GM23338 (cell line): ENCODE measurements around the gene AGAP1. TPM values are rescaled to one million over a fixed set of nuclear protein-coding genes. Genes with fewer than 3 reads are reported as not detected.

Source experiments
- ATAC-seq: fragments of 200-7000 bp; cut with Tn5 transposase; 3 replicates; pipeline ENCODE4 v1.9.1; 2020
- DNase-seq: peaks from one replicate; pipeline ENCODE4 v3.0.0-alpha.2; 2015; ENCODE audit warnings: low spot score
- H2AFZ ChIP-seq: fragments of 200-600 bp; sonication (generic); 2 replicates; pipeline ENCODE4 v1.8.0; 2016; ENCODE audit warnings: antibody characterized with exemption, mild to moderate bottlenecking, moderate library complexity
- H3F3A ChIP-seq: fragments of 200-600 bp; sonication (generic); replicated peaks from 2 replicates; pipeline ENCODE4 v1.8.0; 2017; ENCODE audit warnings: antibody characterized with exemption, mixed run types, low read depth
- H3K27ac ChIP-seq: fragments of 200-600 bp; sonication (generic); 2 replicates; pipeline ENCODE4 v1.6.1; 2016; ENCODE audit warnings: low read depth
- H3K27me3 ChIP-seq: fragments of 200-600 bp; sonication (generic); 2 replicates; pipeline ENCODE4 v1.8.0; 2016; ENCODE audit warnings: mild to moderate bottlenecking, mixed run types, moderate library complexity; ENCODE audit not compliant: insufficient read depth
- H3K36me3 ChIP-seq: fragments of 200-600 bp; sonication (generic); 2 replicates; pipeline ENCODE4 v1.8.0; 2016; ENCODE audit warnings: mild to moderate bottlenecking; ENCODE audit not compliant: insufficient read depth
- H3K4me1 ChIP-seq: fragments of 200-600 bp; sonication (generic); 2 replicates; pipeline ENCODE4 v1.8.0; 2016; ENCODE audit warnings: mild to moderate bottlenecking, moderate library complexity; ENCODE audit not compliant: insufficient read depth
- H3K4me2 ChIP-seq: fragments of 200-600 bp; sonication (generic); 2 replicates; pipeline ENCODE4 v1.7.1; 2017; ENCODE audit warnings: mixed run types
- H3K4me3 ChIP-seq: fragments of 200-600 bp; sonication (generic); 2 replicates; pipeline ENCODE4 v1.6.1; 2016; ENCODE audit warnings: mixed run types
- H3K79me2 ChIP-seq: fragments of 200-600 bp; sonication (generic); replicated peaks from 2 replicates; pipeline ENCODE4 v1.8.0; 2017; ENCODE audit warnings: mild to moderate bottlenecking; ENCODE audit not compliant: insufficient read depth
- H3K9me2 ChIP-seq: fragments of 200-600 bp; sonication (generic); 2 replicates; pipeline ENCODE4 v1.8.0; 2017; ENCODE audit not compliant: insufficient read depth
- H4K20me1 ChIP-seq: fragments of 200-600 bp; sonication (generic); replicated peaks from 2 replicates; pipeline ENCODE4 v1.8.0; 2017; ENCODE audit warnings: mild to moderate bottlenecking; ENCODE audit not compliant: insufficient read depth
- H3K27ac Mint-ChIP-seq: 2 replicates; pipeline ENCODE4 v1.8.0; 2020; ENCODE audit warnings: inconsistent platforms, mild to moderate bottlenecking, moderate library complexity, mixed read lengths
- H3K27me3 Mint-ChIP-seq: 3 replicates; pipeline ENCODE4 v1.8.0; 2022; ENCODE audit warnings: low read depth, mild to moderate bottlenecking, moderate library complexity, mixed read lengths, inconsistent platforms; ENCODE audit not compliant: insufficient read depth, poor library complexity
- H3K36me3 Mint-ChIP-seq: 3 replicates; pipeline ENCODE4 v1.8.0; 2021; ENCODE audit warnings: low read depth, mild to moderate bottlenecking, inconsistent platforms, moderate library complexity, mixed read lengths
- H3K4me1 Mint-ChIP-seq: 3 replicates; pipeline ENCODE4 v1.8.0; 2020; ENCODE audit warnings: mild to moderate bottlenecking, inconsistent platforms, mixed read lengths
- H3K4me3 Mint-ChIP-seq: 3 replicates; pipeline ENCODE4 v1.8.0; 2021; ENCODE audit warnings: moderate library complexity, mild to moderate bottlenecking, inconsistent platforms, mixed read lengths
- H3K9me3 Mint-ChIP-seq: 3 replicates; pipeline ENCODE4 v1.8.0; 2020; ENCODE audit warnings: moderate library complexity, mild to moderate bottlenecking, inconsistent platforms, mixed read lengths
- CREB1 ChIP-seq: fragments of 250-450 bp; sonication (Bioruptor Pico); IDR thresholded peaks from 2 replicates; pipeline ENCODE4 v1.5.0; 2020; ENCODE audit warnings: low read depth, mild to moderate bottlenecking, moderate library complexity
- EZH2 ChIP-seq: fragments of 200-600 bp; sonication (generic); IDR thresholded peaks from one replicate; pipeline ENCODE4 v1.8.0; 2017; ENCODE audit warnings: antibody characterized with exemption, mild to moderate bottlenecking, low read depth; ENCODE audit not compliant: unreplicated experiment
- JUNB ChIP-seq: IDR thresholded peaks from one replicate; pipeline ENCODE4 v1.6.1; 2016; ENCODE audit warnings: antibody characterized with exemption; ENCODE audit not compliant: unreplicated experiment
- NANOG ChIP-seq: IDR thresholded peaks from 2 replicates; pipeline ENCODE4 v1.6.1; 2016; ENCODE audit warnings: antibody characterized with exemption, borderline replicate concordance
- STAT1 ChIP-seq: IDR thresholded peaks from one replicate; pipeline ENCODE4 v1.6.1; 2016; ENCODE audit warnings: antibody characterized with exemption; ENCODE audit not compliant: unreplicated experiment
- ZNF331 ChIP-seq: fragments of 250-450 bp; sonication (Bioruptor Pico); IDR thresholded peaks from 2 replicates; pipeline ENCODE4 v1.5.0; 2020; ENCODE audit warnings: low read depth, mild to moderate bottlenecking, moderate library complexity
- polyA plus RNA-seq: library from polyadenylated mRNA; unstranded; fragments of >200 nt; fragmentation: Nextera tagmentation; extraction: Ambion mirVana; gene quantifications from 2 replicates; pipeline ENCODE4 v1.2.1, GENCODE V29; 2016
- total RNA-seq: library from RNA; depleted of rRNA; stranded (reverse); fragments of >200 nt; shearing (Covaris generic); gene quantifications from 2 replicates; pipeline ENCODE4 v1.2.3, GENCODE V29; 2014
- TF ChIP-seq, protein P1 (sequence below): IDR thresholded peaks from one replicate; pipeline ENCODE4 v1.6.1; 2018; ENCODE audit warnings: antibody characterized with exemption; ENCODE audit not compliant: unreplicated experiment
- TF ChIP-seq, protein P2 (sequence below): IDR thresholded peaks from 2 replicates; pipeline ENCODE4 v1.6.1; 2016; ENCODE audit warnings: antibody characterized with exemption
- TF ChIP-seq, protein P3 (sequence below), 2 experiments: fragments of 200-600 bp in 1 of 2; sonication (generic) in 1 of 2; conservative IDR thresholded peaks; 2 replicates each; pipeline versions ENCODE4 v1.5.1 to v1.6.1; 2016 to 2017; ENCODE audit warnings: antibody characterized with exemption in 2 of 2, low read depth in 2 of 2, mild to moderate bottlenecking in 2 of 2, moderate library complexity in 1 of 2
- TF ChIP-seq, protein P4 (sequence below): fragments of 250-450 bp; sonication (Bioruptor Pico); IDR thresholded peaks from 2 replicates; pipeline ENCODE4 v1.5.0; 2020; ENCODE audit warnings: mild to moderate bottlenecking, moderate library complexity

The AGAP1 gene
- total and polyA plus RNA-seq, 2 experiments from 2014 or later = 13.3 to 27.9 TPM

DNA sequence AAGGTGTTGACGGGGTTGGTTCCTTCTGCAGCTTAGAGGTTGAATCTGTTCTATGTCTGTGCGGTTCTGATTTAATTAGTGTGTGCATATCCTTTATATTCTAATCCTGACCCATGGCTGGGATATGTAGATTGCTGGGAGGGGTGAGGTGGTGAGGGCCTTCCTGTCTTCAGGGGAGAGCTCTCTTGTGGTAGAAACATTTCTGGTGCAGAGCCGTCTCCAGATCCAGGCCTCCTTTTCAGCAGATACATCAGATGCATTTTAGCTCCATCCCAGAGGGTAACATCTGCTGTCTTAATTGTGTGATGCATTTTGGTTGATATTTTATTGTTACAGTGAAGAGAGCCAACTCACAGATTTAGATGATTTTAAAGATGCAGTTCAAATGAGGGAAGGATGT is 227.8 kb downstream of the AGAP1 start (continued):
- TF ChIP-seq, protein P1, sequence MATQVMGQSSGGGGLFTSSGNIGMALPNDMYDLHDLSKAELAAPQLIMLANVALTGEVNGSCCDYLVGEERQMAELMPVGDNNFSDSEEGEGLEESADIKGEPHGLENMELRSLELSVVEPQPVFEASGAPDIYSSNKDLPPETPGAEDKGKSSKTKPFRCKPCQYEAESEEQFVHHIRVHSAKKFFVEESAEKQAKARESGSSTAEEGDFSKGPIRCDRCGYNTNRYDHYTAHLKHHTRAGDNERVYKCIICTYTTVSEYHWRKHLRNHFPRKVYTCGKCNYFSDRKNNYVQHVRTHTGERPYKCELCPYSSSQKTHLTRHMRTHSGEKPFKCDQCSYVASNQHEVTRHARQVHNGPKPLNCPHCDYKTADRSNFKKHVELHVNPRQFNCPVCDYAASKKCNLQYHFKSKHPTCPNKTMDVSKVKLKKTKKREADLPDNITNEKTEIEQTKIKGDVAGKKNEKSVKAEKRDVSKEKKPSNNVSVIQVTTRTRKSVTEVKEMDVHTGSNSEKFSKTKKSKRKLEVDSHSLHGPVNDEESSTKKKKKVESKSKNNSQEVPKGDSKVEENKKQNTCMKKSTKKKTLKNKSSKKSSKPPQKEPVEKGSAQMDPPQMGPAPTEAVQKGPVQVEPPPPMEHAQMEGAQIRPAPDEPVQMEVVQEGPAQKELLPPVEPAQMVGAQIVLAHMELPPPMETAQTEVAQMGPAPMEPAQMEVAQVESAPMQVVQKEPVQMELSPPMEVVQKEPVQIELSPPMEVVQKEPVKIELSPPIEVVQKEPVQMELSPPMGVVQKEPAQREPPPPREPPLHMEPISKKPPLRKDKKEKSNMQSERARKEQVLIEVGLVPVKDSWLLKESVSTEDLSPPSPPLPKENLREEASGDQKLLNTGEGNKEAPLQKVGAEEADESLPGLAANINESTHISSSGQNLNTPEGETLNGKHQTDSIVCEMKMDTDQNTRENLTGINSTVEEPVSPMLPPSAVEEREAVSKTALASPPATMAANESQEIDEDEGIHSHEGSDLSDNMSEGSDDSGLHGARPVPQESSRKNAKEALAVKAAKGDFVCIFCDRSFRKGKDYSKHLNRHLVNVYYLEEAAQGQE = no peak
- TF ChIP-seq, protein P2, sequence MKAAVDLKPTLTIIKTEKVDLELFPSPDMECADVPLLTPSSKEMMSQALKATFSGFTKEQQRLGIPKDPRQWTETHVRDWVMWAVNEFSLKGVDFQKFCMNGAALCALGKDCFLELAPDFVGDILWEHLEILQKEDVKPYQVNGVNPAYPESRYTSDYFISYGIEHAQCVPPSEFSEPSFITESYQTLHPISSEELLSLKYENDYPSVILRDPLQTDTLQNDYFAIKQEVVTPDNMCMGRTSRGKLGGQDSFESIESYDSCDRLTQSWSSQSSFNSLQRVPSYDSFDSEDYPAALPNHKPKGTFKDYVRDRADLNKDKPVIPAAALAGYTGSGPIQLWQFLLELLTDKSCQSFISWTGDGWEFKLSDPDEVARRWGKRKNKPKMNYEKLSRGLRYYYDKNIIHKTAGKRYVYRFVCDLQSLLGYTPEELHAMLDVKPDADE = no peak
- TF ChIP-seq, protein P3, sequence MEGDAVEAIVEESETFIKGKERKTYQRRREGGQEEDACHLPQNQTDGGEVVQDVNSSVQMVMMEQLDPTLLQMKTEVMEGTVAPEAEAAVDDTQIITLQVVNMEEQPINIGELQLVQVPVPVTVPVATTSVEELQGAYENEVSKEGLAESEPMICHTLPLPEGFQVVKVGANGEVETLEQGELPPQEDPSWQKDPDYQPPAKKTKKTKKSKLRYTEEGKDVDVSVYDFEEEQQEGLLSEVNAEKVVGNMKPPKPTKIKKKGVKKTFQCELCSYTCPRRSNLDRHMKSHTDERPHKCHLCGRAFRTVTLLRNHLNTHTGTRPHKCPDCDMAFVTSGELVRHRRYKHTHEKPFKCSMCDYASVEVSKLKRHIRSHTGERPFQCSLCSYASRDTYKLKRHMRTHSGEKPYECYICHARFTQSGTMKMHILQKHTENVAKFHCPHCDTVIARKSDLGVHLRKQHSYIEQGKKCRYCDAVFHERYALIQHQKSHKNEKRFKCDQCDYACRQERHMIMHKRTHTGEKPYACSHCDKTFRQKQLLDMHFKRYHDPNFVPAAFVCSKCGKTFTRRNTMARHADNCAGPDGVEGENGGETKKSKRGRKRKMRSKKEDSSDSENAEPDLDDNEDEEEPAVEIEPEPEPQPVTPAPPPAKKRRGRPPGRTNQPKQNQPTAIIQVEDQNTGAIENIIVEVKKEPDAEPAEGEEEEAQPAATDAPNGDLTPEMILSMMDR (conservative IDR thresholded peaks at IDR 0.05; ENCODE audit: low read depth in 2 of 2) = no peak
- TF ChIP-seq JUNB (no peak), EZH2 (no peak), CREB1 (no peak), ZNF331 (CRISPR knock-in tag) (no peak), STAT1 (no peak)

DNA sequence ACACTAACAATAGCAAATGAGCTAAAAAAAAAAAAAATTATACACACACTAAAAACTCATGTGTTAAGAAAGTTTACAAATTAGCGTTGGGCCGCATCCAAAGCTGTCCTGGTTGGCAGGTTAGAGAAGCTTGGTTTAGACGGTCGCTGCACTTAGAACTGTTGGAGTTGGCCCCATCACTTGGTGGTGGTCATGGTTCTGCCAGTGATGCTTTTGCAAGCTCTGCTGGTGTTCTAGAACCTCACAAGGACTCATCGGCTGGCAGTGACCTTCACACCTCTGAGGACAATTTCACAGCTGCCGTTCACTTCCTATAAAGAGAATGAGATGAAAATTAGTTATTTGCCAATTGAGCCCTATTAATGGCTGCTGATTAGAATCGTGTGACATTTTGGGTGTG is 229.0 kb downstream of the AGAP1 start:
- Histone ChIP-seq H3K4me2 (no peak overlapping the region), H3K9me2 (no peaks in the 10 kb centered on the region), H3K27ac (no peak overlapping the region), H3K79me2 (no peaks in the 10 kb centered on the region; the same call in 1 of the 2 replicates), H3F3A (no peaks in the 10 kb centered on the region), H3K27me3 (no peaks in the 10 kb centered on the region), H4K20me1 (no peaks in the 10 kb centered on the region), H3K36me3 (peaks cover 5% of the 10 kb centered on the region), H2AFZ (no peak overlapping the region), H3K4me3 (no peak overlapping the region), H3K4me1 (no peaks in the 10 kb centered on the region)
- Mint-ChIP-seq H3K27ac (no peak overlapping the region), H3K36me3 (peaks cover 14% of the 10 kb centered on the region), H3K27me3 (no peaks in the 10 kb centered on the region), H3K4me3 (no peak overlapping the region), H3K4me1 (peaks cover 24% of the 10 kb centered on the region), H3K9me3 (peaks cover 4% of the 10 kb centered on the region; the same call in 1 of the 3 replicates)
- DNase-seq (no peak), ATAC-seq (no peak)
- TF ChIP-seq, protein P4, sequence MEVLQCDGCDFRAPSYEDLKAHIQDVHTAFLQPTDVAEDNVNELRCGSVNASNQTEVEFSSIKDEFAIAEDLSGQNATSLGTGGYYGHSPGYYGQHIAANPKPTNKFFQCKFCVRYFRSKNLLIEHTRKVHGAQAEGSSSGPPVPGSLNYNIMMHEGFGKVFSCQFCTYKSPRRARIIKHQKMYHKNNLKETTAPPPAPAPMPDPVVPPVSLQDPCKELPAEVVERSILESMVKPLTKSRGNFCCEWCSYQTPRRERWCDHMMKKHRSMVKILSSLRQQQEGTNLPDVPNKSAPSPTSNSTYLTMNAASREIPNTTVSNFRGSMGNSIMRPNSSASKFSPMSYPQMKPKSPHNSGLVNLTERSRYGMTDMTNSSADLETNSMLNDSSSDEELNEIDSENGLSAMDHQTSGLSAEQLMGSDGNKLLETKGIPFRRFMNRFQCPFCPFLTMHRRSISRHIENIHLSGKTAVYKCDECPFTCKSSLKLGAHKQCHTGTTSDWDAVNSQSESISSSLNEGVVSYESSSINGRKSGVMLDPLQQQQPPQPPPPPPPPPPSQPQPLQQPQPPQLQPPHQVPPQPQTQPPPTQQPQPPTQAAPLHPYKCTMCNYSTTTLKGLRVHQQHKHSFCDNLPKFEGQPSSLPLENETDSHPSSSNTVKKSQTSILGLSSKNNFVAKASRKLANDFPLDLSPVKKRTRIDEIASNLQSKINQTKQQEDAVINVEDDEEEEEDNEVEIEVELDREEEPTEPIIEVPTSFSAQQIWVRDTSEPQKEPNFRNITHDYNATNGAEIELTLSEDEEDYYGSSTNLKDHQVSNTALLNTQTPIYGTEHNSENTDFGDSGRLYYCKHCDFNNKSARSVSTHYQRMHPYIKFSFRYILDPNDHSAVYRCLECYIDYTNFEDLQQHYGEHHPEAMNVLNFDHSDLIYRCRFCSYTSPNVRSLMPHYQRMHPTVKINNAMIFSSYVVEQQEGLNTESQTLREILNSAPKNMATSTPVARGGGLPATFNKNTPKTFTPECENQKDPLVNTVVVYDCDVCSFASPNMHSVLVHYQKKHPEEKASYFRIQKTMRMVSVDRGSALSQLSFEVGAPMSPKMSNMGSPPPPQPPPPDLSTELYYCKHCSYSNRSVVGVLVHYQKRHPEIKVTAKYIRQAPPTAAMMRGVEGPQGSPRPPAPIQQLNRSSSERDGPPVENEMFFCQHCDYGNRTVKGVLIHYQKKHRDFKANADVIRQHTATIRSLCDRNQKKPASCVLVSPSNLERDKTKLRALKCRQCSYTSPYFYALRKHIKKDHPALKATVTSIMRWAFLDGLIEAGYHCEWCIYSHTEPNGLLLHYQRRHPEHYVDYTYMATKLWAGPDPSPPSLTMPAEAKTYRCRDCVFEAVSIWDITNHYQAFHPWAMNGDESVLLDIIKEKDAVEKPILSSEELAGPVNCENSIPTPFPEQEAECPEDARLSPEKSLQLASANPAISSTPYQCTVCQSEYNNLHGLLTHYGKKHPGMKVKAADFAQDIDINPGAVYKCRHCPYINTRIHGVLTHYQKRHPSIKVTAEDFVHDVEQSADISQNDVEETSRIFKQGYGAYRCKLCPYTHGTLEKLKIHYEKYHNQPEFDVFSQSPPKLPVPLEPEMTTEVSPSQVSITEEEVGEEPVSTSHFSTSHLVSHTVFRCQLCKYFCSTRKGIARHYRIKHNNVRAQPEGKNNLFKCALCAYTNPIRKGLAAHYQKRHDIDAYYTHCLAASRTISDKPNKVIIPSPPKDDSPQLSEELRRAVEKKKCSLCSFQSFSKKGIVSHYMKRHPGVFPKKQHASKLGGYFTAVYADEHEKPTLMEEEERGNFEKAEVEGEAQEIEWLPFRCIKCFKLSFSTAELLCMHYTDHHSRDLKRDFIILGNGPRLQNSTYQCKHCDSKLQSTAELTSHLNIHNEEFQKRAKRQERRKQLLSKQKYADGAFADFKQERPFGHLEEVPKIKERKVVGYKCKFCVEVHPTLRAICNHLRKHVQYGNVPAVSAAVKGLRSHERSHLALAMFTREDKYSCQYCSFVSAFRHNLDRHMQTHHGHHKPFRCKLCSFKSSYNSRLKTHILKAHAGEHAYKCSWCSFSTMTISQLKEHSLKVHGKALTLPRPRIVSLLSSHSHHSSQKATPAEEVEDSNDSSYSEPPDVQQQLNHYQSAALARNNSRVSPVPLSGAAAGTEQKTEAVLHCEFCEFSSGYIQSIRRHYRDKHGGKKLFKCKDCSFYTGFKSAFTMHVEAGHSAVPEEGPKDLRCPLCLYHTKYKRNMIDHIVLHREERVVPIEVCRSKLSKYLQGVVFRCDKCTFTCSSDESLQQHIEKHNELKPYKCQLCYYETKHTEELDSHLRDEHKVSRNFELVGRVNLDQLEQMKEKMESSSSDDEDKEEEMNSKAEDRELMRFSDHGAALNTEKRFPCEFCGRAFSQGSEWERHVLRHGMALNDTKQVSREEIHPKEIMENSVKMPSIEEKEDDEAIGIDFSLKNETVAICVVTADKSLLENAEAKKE (CRISPR knock-in tag) = no peak
- TF ChIP-seq, protein P2 = no peak
- TF ChIP-seq ZNF331 (CRISPR knock-in tag) = no peak
- TF ChIP-seq NANOG = no peak
